ENCODE results near the gene LHFPL3. TPM values are rescaled to one million over a fixed set of nuclear protein-coding genes. Genes with fewer than 3 reads are reported as not detected.

Gene LHFPL3
- total and polyA plus RNA-seq, 2 experiments from 2014 or later: not detected

- Histone ChIP-seq H3K79me2 (ENCODE audit: insufficient read depth) (no peaks in the 10 kb centered on the region), H3F3A (ENCODE audit: insufficient read depth) (no peaks in the 10 kb centered on the region), H3K27ac (no peak overlapping the region), H3K4me3 (no peak overlapping the region), H3K9me3 (ENCODE audit: low read depth) (no peaks in the 10 kb centered on the region), H3K36me3 (ENCODE audit: low read depth) (no peaks in the 10 kb centered on the region), H3K27me3 (replicated peaks; ENCODE audit: insufficient read depth) (no peaks in the 10 kb centered on the region), H3K4me2 (ENCODE audit: unreplicated experiment) (no peak overlapping the region), H3K9me2 (ENCODE audit: insufficient read depth) (no peaks in the 10 kb centered on the region), H2AFZ (no peak overlapping the region), H4K20me1 (ENCODE audit: insufficient read depth) (no peaks in the 10 kb centered on the region), H3K4me1 (ENCODE audit: insufficient read depth) (no peaks in the 10 kb centered on the region), H3K9ac (no peak overlapping the region)
- TF ChIP-seq EZH2phosphoT487 (IDR thresholded peaks at IDR 0.05; ENCODE audit: insufficient read depth, low read depth) (no peak), EZH2 (IDR thresholded peaks at IDR 0.05; ENCODE audit: insufficient read depth, poor library complexity, severe bottlenecking) (no peak)
- DNase-seq: no peak
- in situ Hi-C loops (cut with MboI): no loop called here
- 9 to 13% methylated on average over 7 of the region's 7 CpGs for WGBS, 2 experiments (ENCODE audit: low coverage in 1 of 2, low lambda C conversion rate in 2 of 2, missing lambda C conversion rate in 2 of 2)
Measured at GRCh38 chr7:104795086-104795485, 466.7 kb downstream of the LHFPL3 start.

DNA sequence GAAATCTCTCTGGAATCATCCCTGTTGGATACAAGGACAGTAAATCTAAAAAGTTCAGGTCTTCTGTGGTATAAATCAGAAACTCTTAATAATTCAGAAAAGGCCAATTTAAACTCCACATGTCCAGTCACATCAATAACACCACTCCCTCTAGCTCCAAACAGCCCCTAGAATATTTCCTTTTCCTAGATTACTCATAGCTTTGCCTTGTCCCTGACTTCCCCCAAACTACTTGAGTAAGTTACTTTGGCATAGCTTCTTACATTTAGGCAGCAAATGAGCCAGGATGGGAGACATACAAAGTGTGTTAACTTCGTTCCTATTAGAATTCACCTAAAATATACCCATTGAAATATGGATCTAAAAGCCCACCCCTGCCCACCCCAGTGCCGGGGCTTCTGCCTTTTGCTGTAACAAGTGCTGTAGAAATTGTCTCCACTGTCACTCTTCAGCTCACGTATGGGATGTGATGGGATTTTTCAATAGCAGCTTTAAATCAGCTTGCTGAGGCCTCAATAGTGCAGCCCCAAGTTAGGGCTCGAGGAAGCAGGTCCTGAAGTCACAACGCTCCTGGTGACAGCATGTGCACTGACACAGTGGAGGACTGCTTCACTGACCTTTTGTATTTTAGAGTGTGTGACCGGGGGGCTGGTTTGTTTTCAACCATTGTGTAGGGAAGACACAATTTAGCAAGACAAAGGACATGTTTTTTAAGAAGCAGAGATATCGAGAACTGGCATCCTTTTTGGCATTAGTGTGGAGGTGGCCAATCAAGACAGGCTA lies 467.4 kb downstream of the LHFPL3 start:
- H3K27me3 ChIP-seq (replicated peaks; ENCODE audit: insufficient read depth): no peaks in the 10 kb centered on the region
- TF ChIP-seq EZH2 (IDR thresholded peaks at IDR 0.05; ENCODE audit: insufficient read depth, poor library complexity, severe bottlenecking) (no peak), EZH2phosphoT487 (IDR thresholded peaks at IDR 0.05; ENCODE audit: insufficient read depth, low read depth) (no peak)
- no peaks in the 10 kb centered on the region for H3K36me3 ChIP-seq (ENCODE audit: low read depth)
- H3K4me2 ChIP-seq (ENCODE audit: unreplicated experiment): no peak overlapping the region
- no peak overlapping the region for H3K4me3 ChIP-seq
- no peaks in the 10 kb centered on the region for H3K4me1 ChIP-seq (ENCODE audit: insufficient read depth)
- DNase-seq: no peak
- no peak overlapping the region for H3K9ac ChIP-seq
- no peaks in the 10 kb centered on the region for H3K9me3 ChIP-seq (ENCODE audit: low read depth)
- H3K9me2 ChIP-seq (ENCODE audit: insufficient read depth): no peaks in the 10 kb centered on the region
- no peaks in the 10 kb centered on the region for H4K20me1 ChIP-seq (ENCODE audit: insufficient read depth)
- no peaks in the 10 kb centered on the region for H3K79me2 ChIP-seq (ENCODE audit: insufficient read depth)
- no peaks in the 10 kb centered on the region for H3F3A ChIP-seq (ENCODE audit: insufficient read depth)
- in situ Hi-C loops (cut with MboI): no loop called here
- H2AFZ ChIP-seq: no peak overlapping the region
- no peak overlapping the region for H3K27ac ChIP-seq
- 47 to 52% methylated on average over 7 of the region's 7 CpGs for WGBS, 2 experiments (ENCODE audit: low coverage in 1 of 2, low lambda C conversion rate in 2 of 2, missing lambda C conversion rate in 2 of 2)

DNA sequence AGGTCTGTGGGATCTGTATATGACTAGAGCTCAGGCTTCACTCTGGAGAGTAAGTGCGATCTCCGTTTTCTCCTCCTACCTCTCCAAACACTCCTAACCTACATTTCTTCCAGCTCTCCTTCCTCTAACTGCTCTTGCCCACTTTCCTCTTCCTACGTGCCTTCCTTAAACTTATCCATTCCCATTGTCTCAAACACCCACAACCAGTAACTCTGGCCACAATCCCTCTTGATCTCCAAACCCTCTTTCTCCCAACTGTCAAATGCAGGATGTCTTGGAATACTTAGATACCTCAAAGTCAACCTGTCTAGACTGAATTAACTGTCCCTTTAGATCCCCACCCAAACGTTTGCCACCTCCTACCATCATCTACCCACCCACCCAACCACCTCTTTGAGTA lies 471.9 kb downstream of the LHFPL3 start:
- no peak for DNase-seq
- WGBS, 2 experiments (ENCODE audit: low coverage in 1 of 2, low lambda C conversion rate in 2 of 2, missing lambda C conversion rate in 2 of 2): 32 to 44% methylated on average over 4 of the region's 4 CpGs
- Histone ChIP-seq H3K9me3 (ENCODE audit: low read depth) (no peaks in the 10 kb centered on the region), H3K36me3 (ENCODE audit: low read depth) (no peaks in the 10 kb centered on the region), H2AFZ (no peak overlapping the region), H3K4me1 (ENCODE audit: insufficient read depth) (no peaks in the 10 kb centered on the region), H3K79me2 (ENCODE audit: insufficient read depth) (no peaks in the 10 kb centered on the region), H3K9me2 (ENCODE audit: insufficient read depth) (no peaks in the 10 kb centered on the region), H3K9ac (no peak overlapping the region), H3K4me3 (no peak overlapping the region), H3F3A (ENCODE audit: insufficient read depth) (no peaks in the 10 kb centered on the region), H4K20me1 (ENCODE audit: insufficient read depth) (no peaks in the 10 kb centered on the region), H3K4me2 (ENCODE audit: unreplicated experiment) (no peak overlapping the region), H3K27ac (no peak overlapping the region), H3K27me3 (replicated peaks; ENCODE audit: insufficient read depth) (no peaks in the 10 kb centered on the region)
- in situ Hi-C loops (cut with MboI): no loop called here
- TF ChIP-seq EZH2phosphoT487 (IDR thresholded peaks at IDR 0.05; ENCODE audit: insufficient read depth, low read depth) (no peak), EZH2 (IDR thresholded peaks at IDR 0.05; ENCODE audit: insufficient read depth, poor library complexity, severe bottlenecking) (no peak)

GRCh38 chr7:104801022-104801421 lies 472.6 kb downstream of the LHFPL3 start:
- in situ Hi-C loops (cut with MboI): no loop called here
- H3K9me2 ChIP-seq (ENCODE audit: insufficient read depth): no peaks in the 10 kb centered on the region

More at GRCh38 chr7:104801022-104801421, 472.6 kb downstream of the LHFPL3 start:
- no peak for DNase-seq
- Histone ChIP-seq H3K27ac (no peak overlapping the region), H3K4me1 (ENCODE audit: insufficient read depth) (no peaks in the 10 kb centered on the region), H3K79me2 (ENCODE audit: insufficient read depth) (no peaks in the 10 kb centered on the region), H3F3A (ENCODE audit: insufficient read depth) (no peaks in the 10 kb centered on the region), H4K20me1 (ENCODE audit: insufficient read depth) (no peaks in the 10 kb centered on the region), H2AFZ (no peak overlapping the region), H3K4me2 (ENCODE audit: unreplicated experiment) (no peak overlapping the region), H3K4me3 (no peak overlapping the region), H3K36me3 (ENCODE audit: low read depth) (no peaks in the 10 kb centered on the region), H3K9me3 (ENCODE audit: low read depth) (no peaks in the 10 kb centered on the region), H3K27me3 (replicated peaks; ENCODE audit: insufficient read depth) (no peaks in the 10 kb centered on the region), H3K9ac (no peak overlapping the region)
- TF ChIP-seq EZH2phosphoT487 (IDR thresholded peaks at IDR 0.05; ENCODE audit: insufficient read depth, low read depth): no peak
- no peak for TF ChIP-seq EZH2 (IDR thresholded peaks at IDR 0.05; ENCODE audit: insufficient read depth, poor library complexity, severe bottlenecking)
- WGBS, 2 experiments (ENCODE audit: low coverage in 1 of 2, low lambda C conversion rate in 2 of 2, missing lambda C conversion rate in 2 of 2): 13 to 28% methylated on average over 3 of the region's 3 CpGs

All from GM23248 (cell line).